ENCODE results near the gene MBD6.
"Not testable (repeated sequence)": the region's sequence is repeated elsewhere in the genome, so short reads cannot be mapped to it uniquely, and the experiment has no call there.

Gene MBD6

GRCh38 chr12:57517187-57517586 is 5.4 kb upstream of the MBD6 start:
- no peak for DNase-seq

- not testable (repeated sequence) for DNase-seq
Measured at GRCh38 chr12:57517718-57518117, 4.9 kb upstream of the MBD6 start.

GRCh38 chr12:57518176-57518919 is 4.3 kb upstream of the MBD6 start:
- no peak for DNase-seq

- DNase-seq: no peak
Measured at GRCh38 chr12:57518920-57519795, 3.5 kb upstream of the MBD6 start.

- no peak for DNase-seq
Measured at GRCh38 chr12:57519796-57520052, 2.9 kb upstream of the MBD6 start.

GRCh38 chr12:57520053-57520818 is 2.4 kb upstream of the MBD6 start, which contains the start of gene DDIT3:
TSS of gene DDIT3 (minus strand) at chr12:57520514. CDS start at chr12:57517406, 3,108 bp downstream.
- DNase-seq: peak; percentile 99

GRCh38 chr12:57521525-57522010 is 1.1 kb upstream of the MBD6 start:
- peak; percentile 14 for DNase-seq

GRCh38 chr12:57522887-57523705 is 472 bp downstream of the MBD6 start:
- peak; percentile 67 for DNase-seq

- no peak for DNase-seq
Measured at GRCh38 chr12:57523706-57524614, 1.3 kb downstream of the MBD6 start.

GRCh38 chr12:57524814-57525614 is 2.4 kb downstream of the MBD6 start:
- DNase-seq: no peak

GRCh38 chr12:57525615-57526383 is 3.2 kb downstream of the MBD6 start:
- DNase-seq: no peak

GRCh38 chr12:57526477-57527126 is 4.0 kb downstream of the MBD6 start:
- DNase-seq: no peak

GRCh38 chr12:57527184-57527583 is 4.6 kb downstream of the MBD6 start:
- no peak for DNase-seq

GRCh38 chr12:57528176-57528575 is 5.6 kb downstream of the MBD6 start:
- no peak for DNase-seq

- DNase-seq: no peak
Measured at GRCh38 chr12:57528831-57529555, 6.4 kb downstream of the MBD6 start.

- DNase-seq: no peak
Measured at GRCh38 chr12:57529831-57530230, 7.2 kb downstream of the MBD6 start.

- DNase-seq: no peak
Measured at GRCh38 chr12:57530396-57531142, 7.9 kb downstream of the MBD6 start.

GRCh38 chr12:57531836-57532235 is 9.2 kb downstream of the MBD6 start:
- no peak for DNase-seq

All from stimulated activated naive CD4-positive, alpha-beta T cell treated with Interleukin-2 at 50 U/mL for 16 hours (primary cell).